IPS-18a (cell line): Measurements from ENCODE around the gene GOLT1A.

Experiments
- H3K27ac ChIP-seq: one replicate; pipeline ENCODE4 v1.5.1; 2013; ENCODE audit warnings: low read length
- H3K27me3 ChIP-seq: one replicate; pipeline ENCODE4 v1.6.1; 2013; ENCODE audit warnings: mild to moderate bottlenecking, low read length; ENCODE audit not compliant: control insufficient read depth, insufficient read depth
- H3K36me3 ChIP-seq: one replicate; pipeline ENCODE4 v1.6.1; 2013; ENCODE audit warnings: low read depth, low read length; ENCODE audit not compliant: control insufficient read depth
- H3K4me1 ChIP-seq: one replicate; pipeline ENCODE4 v1.6.1; 2013; ENCODE audit warnings: low read depth, low read length; ENCODE audit not compliant: control insufficient read depth
- H3K4me3 ChIP-seq: one replicate; pipeline ENCODE4 v1.5.1; 2013; ENCODE audit warnings: low read length
- H3K9ac ChIP-seq: one replicate; pipeline ENCODE4 v1.6.1; 2013; ENCODE audit warnings: mild to moderate bottlenecking, low read length, moderate library complexity
- H3K9me3 ChIP-seq: one replicate; pipeline ENCODE4 v1.6.1; 2013; ENCODE audit warnings: low read depth, low read length; ENCODE audit not compliant: control insufficient read depth

The GOLT1A gene

DNA sequence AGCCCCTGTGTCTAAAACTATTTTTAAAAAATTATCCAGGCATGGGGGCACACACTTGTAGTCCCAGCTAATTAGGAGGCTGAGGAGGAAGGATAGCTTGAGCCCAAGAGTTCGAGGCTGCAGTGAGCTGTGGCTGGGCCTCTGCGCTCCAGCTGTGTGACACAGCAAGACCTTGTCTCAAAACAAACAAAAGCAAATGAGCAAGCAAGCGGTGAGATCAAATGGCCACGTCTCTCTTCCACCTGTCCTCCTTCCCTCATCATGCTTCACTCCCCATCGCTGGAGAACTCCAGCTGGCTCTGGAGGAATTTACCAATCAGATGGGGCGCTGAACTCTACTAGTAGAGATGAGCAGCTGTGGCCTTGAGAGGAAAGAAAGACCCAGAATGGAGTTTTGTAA lies 33.7 kb downstream of the GOLT1A start:
- no peaks in the 10 kb centered on the region for H3K9me3 ChIP-seq
- H3K4me1 ChIP-seq, result no peaks in the 10 kb centered on the region
- no peak overlapping the region for H3K4me3 ChIP-seq
- no peaks in the 10 kb centered on the region for H3K36me3 ChIP-seq
- no peak overlapping the region for H3K9ac ChIP-seq
- H3K27ac ChIP-seq, result no peak overlapping the region
- peaks cover 4% of the 10 kb centered on the region for H3K27me3 ChIP-seq

DNA sequence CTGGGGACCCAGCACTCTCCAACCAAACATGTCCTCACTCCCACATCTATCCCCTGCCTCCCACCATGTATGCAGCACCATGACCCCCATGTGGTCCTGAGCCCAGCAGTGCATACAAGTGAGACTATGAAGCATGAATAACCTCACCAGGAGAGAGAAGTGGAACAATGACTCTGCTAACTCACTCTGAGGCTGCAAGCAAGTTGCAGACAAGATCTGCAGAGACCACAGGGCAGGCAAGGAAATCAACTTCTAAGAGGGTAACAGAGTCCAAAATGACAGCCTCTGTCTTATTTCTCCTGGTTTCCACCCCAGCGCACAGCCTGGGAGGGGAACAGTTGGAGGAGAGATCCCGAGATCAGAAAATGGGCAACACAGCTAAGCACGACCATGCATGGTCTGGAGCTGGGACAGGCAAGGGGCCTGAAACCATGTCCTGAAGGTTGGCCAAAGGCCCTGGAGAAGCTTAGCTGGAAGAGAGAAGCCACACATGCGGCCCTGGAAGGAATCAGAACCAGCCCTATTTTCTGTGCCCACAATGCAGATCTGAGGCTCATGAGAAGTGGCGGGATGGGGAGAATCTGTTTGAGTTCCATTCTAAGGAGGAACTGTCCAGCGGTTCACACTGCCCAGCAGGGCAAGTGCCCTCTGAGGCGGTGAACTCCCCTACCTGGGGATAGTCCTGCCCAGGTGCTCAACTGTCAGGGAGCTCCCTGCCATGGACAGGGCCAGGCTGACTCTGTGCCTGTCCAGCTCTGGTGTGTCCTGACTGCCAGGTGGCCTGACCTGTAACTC lies 35.1 kb downstream of the GOLT1A start:
- no peaks in the 10 kb centered on the region for H3K36me3 ChIP-seq
- no peak overlapping the region for H3K27ac ChIP-seq
- H3K4me1 ChIP-seq, result no peaks in the 10 kb centered on the region
- no peaks in the 10 kb centered on the region for H3K9me3 ChIP-seq
- H3K4me3 ChIP-seq, result no peak overlapping the region
- H3K27me3 ChIP-seq, result peaks cover 4% of the 10 kb centered on the region
- H3K9ac ChIP-seq, result no peak overlapping the region

DNA sequence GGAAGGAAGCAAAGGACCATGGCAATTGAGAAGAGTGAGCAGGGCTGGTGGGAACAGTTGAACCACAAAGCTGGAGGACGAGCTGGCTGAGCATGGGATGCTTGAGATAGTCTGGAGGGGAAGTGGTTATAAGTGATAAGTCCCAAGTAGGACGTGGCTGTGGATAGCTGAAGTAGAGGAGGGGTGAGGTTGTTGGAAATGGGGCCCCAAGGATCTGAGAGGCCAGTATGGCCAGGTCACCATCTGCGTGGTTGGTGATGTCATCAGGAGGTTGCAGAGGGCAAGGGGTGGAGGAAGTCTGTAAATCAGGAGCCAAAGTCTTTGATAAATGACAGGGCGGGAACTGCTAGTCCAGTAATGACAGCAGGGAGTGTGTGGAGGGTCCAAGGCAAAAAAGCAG lies 36.7 kb downstream of the GOLT1A start:
- Histone ChIP-seq H3K36me3 (no peaks in the 10 kb centered on the region), H3K4me1 (no peaks in the 10 kb centered on the region), H3K4me3 (no peak overlapping the region), H3K9ac (no peak overlapping the region), H3K9me3 (no peaks in the 10 kb centered on the region), H3K27ac (no peak overlapping the region), H3K27me3 (peaks cover 4% of the 10 kb centered on the region)

DNA sequence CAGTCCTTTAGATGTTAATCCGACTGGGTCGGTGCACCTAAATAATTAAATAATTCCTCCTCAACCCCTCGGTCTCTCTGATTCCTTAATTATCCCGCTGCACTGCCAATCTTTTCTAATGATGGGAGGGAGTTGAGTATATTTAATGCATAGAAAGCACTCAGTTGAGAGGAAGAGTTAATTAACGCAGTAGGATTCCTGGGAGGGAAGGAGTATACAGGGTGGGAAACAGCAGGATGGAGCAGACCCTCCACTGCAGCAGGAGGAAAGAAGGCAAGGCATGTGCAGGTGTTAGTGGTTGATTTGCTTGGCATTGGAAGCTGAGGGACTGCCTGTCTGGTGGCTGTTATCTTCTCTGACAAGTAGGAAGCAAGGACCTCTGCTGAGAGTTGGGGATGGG lies 37.7 kb downstream of the GOLT1A start:
- Histone ChIP-seq H3K36me3 (no peaks in the 10 kb centered on the region), H3K27me3 (peaks cover 4% of the 10 kb centered on the region), H3K4me3 (no peak overlapping the region), H3K27ac (no peak overlapping the region), H3K9ac (no peak overlapping the region), H3K4me1 (no peaks in the 10 kb centered on the region), H3K9me3 (no peaks in the 10 kb centered on the region)

DNA sequence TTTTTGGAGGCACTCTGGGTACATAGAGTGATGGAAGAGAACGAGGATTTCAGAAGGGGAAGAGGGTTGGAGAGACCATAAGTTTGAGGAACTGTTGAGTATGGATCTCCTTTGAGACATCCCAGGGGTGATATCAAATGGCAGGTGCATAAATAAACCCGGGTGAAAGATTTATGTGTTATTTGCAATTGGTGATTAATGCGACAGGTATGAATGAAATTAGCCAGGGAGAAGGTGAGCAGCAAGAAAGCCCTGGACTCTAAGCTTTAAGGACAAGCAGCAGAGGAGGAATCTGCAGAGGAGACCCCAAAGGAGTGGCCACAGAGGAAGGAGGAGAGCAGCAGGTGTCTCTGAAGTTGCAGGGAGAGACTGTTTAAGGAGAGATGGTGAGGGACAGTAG lies 38.8 kb downstream of the GOLT1A start:
- Histone ChIP-seq H3K9me3 (peaks cover 3% of the 10 kb centered on the region), H3K4me1 (no peaks in the 10 kb centered on the region), H3K36me3 (no peaks in the 10 kb centered on the region), H3K4me3 (no peak overlapping the region), H3K9ac (no peak overlapping the region), H3K27me3 (peaks cover 4% of the 10 kb centered on the region), H3K27ac (no peak overlapping the region)

DNA sequence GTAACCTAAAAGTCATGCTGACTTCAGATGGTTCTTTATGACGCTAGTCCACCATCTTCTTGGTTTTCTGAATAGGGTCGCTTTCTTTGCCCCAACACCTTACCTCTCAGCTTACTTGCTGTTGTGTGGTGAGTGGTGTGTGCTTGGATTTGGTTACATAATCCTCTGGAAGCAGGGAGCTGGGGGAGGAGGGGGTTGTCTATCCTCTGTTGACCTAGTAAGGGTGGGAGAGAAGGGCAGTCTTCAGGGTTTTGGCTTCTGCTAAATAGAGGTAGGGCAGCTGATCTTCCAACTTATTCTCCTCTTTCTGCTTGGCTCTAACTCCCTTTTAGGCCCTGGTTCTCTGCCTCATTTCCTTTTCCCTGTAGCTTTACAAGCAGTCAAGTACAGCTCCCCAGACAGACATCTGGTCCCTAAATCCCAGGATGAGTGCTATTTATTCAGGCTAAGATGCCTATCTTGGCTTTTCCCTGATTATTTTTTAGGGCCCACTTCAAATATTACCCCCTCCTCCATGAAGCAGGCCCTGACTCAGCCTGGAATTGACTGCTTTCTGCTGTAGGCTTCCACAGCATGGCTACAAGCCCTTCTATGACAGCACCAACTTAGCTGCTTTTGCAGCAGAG lies 41.3 kb downstream of the GOLT1A start:
- H3K4me3 ChIP-seq, result no peak overlapping the region
- no peak overlapping the region for H3K9ac ChIP-seq
- H3K27ac ChIP-seq, result no peak overlapping the region
- no peaks in the 10 kb centered on the region for H3K4me1 ChIP-seq
- no peaks in the 10 kb centered on the region for H3K36me3 ChIP-seq
- H3K27me3 ChIP-seq, result no peaks in the 10 kb centered on the region
- H3K9me3 ChIP-seq, result peaks cover 15% of the 10 kb centered on the region

DNA sequence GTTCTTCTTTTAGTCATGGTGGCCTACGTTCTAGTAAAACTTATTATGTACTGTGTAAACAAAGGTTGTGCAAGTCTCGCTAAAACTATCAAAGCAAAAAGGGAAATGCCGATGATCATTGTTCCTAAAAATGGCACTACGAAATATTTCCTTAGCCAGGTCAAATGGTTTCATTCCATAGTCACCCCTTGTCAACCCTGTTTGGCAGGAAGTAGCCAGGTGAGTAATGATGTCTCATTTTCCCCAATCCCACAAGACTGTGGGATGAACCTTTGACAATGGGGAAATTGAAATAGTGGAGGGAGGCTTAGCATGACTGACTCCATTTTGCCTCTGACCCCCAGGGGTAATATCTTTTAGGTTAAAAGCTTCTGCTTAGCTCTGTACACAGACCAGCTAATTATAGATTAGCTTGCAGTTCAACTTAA lies 42.0 kb downstream of the GOLT1A start:
- Histone ChIP-seq H3K4me1 (no peaks in the 10 kb centered on the region), H3K27ac (no peak overlapping the region), H3K36me3 (no peaks in the 10 kb centered on the region), H3K9ac (no peak overlapping the region), H3K27me3 (no peaks in the 10 kb centered on the region), H3K9me3 (peaks cover 15% of the 10 kb centered on the region), H3K4me3 (no peak overlapping the region)

DNA sequence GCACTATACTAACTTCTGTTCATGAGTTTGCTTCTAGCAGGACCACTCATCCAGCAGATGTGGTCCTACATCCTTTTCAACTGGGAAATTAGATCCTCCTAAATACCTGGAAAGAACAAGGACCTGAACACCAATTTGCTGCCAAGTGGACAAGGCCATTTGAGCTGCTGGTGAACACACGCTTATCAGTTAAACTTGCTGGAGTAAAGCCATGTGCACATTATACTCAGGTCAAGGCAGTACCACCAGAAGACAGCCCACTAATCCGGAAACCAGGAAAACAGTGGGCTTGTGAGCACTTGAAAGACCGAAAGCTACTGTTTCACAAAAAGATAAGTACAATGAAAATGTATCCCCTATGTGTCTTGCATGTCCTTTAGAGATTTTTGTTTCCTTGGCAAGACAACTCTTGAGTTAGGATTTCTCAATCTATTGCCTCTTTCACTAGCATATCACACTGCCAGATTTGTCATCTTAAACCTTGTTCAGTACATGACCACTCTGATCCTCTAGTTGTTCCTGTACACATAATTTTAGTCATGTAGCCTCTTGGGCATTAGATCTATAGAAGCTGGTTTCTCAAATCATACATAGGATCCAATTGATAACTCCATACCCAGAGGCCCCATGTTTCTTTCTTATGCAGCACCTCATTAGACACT lies 43.2 kb downstream of the GOLT1A start:
- H3K27me3 ChIP-seq, result no peaks in the 10 kb centered on the region
- peaks cover 15% of the 10 kb centered on the region for H3K9me3 ChIP-seq
- H3K9ac ChIP-seq, result no peak overlapping the region
- H3K27ac ChIP-seq, result no peak overlapping the region
- no peak overlapping the region for H3K4me3 ChIP-seq
- H3K4me1 ChIP-seq, result no peaks in the 10 kb centered on the region
- H3K36me3 ChIP-seq, result no peaks in the 10 kb centered on the region

DNA sequence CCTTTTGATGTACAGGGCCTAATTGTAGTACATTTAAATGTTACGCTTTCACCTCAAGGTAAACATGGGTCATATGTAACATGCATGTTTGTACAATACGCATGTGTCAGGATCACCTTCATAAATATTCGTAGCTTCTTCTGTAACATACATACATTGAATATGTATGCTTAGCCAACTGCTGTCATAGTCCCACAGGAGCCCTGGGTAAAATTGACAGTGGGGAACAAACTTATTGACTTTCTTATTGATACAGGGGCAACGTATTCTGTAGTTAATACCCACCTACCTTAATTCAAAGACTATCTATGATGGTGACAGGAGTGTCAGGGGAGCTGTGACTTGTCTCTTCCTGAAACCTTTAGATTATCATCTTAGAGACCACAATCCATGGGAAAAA lies 43.9 kb downstream of the GOLT1A start:
- no peak overlapping the region for H3K9ac ChIP-seq
- H3K4me1 ChIP-seq, result no peaks in the 10 kb centered on the region
- peaks cover 15% of the 10 kb centered on the region for H3K9me3 ChIP-seq
- H3K36me3 ChIP-seq, result no peaks in the 10 kb centered on the region
- H3K27ac ChIP-seq, result no peak overlapping the region
- H3K4me3 ChIP-seq, result no peak overlapping the region
- H3K27me3 ChIP-seq, result no peaks in the 10 kb centered on the region

DNA sequence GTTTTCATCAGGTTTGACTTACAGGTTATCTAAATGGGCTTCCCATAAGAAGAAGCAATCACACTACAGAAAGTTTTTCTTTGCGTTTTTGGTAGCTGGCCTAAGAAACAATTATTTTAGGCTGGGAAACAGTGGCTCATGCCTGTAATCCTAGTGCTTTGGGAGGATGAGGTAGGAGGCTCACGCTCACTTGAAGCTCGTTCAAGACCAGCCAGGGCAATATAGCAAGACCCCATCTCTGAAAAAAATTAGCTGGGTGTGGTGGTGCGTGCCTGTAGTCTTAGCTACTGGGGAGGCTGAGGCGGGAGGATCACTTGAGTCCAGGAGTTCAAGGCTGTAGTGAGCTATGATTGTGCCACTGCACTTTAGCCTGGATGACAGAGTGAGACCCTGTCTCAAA lies 46.1 kb downstream of the GOLT1A start:
- Histone ChIP-seq H3K9me3 (peaks cover 15% of the 10 kb centered on the region), H3K36me3 (no peaks in the 10 kb centered on the region), H3K4me1 (no peaks in the 10 kb centered on the region), H3K9ac (no peak overlapping the region), H3K27ac (no peak overlapping the region), H3K4me3 (no peak overlapping the region), H3K27me3 (no peaks in the 10 kb centered on the region)

DNA sequence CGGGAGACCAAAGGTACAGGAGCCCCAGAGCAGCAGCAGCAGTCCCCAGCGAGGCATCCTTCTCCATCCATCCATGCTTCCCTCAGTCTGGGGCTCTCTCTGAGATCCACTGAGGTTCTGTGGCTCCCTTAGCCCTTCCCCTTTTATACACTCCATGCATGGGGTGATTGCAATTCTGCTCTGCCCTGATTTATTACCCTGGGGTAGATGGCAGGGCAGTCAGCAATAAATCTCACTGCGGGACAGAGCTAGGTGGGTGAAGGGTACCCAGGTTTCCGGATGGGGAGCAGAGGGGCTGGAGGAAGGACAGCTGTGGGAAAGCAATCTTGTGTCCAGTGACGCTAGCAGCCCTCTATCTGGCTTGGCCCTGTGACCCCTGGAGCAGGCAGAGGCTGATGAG lies 47.6 kb downstream of the GOLT1A start, which contains the start of gene REN:
TSS of gene REN (minus strand) at position 119 of the 400 bp plus-strand sequence. CDS start at position 75, 44 bp downstream.
- no peak within 1 kb of the TSS for H3K27ac ChIP-seq
- no peaks in the 10 kb centered on the region for H3K4me1 ChIP-seq
- H3K9me3 ChIP-seq, result peaks cover 15% of the 10 kb centered on the region
- no peak within 1 kb of the TSS for H3K4me3 ChIP-seq
- no peaks in the 10 kb centered on the region for H3K27me3 ChIP-seq
- no peak within 1 kb of the TSS for H3K9ac ChIP-seq
- no peaks in the 10 kb centered on the region for H3K36me3 ChIP-seq
